ENCODE data around the gene LHFPL3. TPM values are rescaled to one million over a fixed set of nuclear protein-coding genes. Genes with fewer than 3 reads are reported as not detected.

LHFPL3 gene
- total RNA-seq, 1 experiment from 2014 or later, result not detected

DNA sequence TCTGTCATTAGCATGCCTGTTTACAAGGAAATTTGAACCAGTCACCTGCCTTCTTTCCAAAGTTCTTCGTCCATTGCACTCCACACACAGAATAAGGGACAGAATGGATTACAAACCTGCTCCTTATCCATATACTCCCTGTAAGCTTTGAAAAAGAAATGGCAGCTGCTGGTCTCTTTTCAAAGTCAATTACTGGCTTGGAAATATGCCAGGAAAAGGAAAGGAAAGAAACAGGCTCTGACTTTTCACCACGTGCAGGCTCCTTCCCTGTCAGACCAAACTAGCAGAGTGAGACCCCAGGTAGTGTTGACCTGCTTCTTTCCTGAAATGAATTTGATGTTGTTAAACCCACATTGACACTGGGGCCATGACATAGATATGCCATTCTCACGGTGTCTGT is 84.5 kb downstream of the LHFPL3 start:
- ATAC-seq, result no peak
- ChIA-PET RAD21 (ENCODE audit: low non-redundant PET in 1 of 2, low total read pairs in 2 of 2, uncharacterized antibody in 2 of 2, unreplicated experiment in 2 of 2) (no interaction called here), POLR2A (no interaction called here), CTCF (no interaction called here)
- Histone ChIP-seq H3K9ac (ENCODE audit: low read length) (no peak overlapping the region), H3K4me2 (ENCODE audit: low read length) (no peak overlapping the region), H3K79me2 (ENCODE audit: insufficient read depth, low read length) (no peaks in the 10 kb centered on the region), H2AFZ (ENCODE audit: low read depth, low read length, poor library complexity, severe bottlenecking) (no peak overlapping the region), H3K36me3 (ENCODE audit: control insufficient read depth in 1 of 2, insufficient read depth in 2 of 2, low read length in 2 of 2) (no peaks in the 10 kb centered on the region), H4K20me1 (ENCODE audit: insufficient read depth) (no peaks in the 10 kb centered on the region), H3K4me1 (ENCODE audit: control insufficient read depth in 1 of 2, insufficient read depth in 2 of 2, low read length in 2 of 2) (no peaks in the 10 kb centered on the region), H3K4me3 (replicated peaks in 1 of 2; ENCODE audit: low read depth in 1 of 2, low read length in 2 of 2) (no peak overlapping the region), H3K27me3 (ENCODE audit: insufficient read depth, low read length) (peaks cover 15% of the 10 kb centered on the region; the same call in 1 of the 2 replicates), H3K9me3 (ENCODE audit: control insufficient read depth in 1 of 2, insufficient read depth in 1 of 2, low read depth in 1 of 2, low read length in 2 of 2) (no peaks in the 10 kb centered on the region), H3K27ac (ENCODE audit: low read depth, low read length) (no peak overlapping the region), H3K9me2 (ENCODE audit: insufficient read depth) (no peaks in the 10 kb centered on the region)
- no peak for DNase-seq (ENCODE audit: low read depth, low spot score)
- BruUV-seq (replicated peaks), result no TSS peak
- intact Hi-C loops (cut with micrococcal nuclease), result no loop called here
- TF ChIP-seq SRF (IDR thresholded peaks at IDR 0.05; ENCODE audit: low read depth), result no peak
- TF ChIP-seq EGR1 (IDR thresholded peaks at IDR 0.05; ENCODE audit: low read depth), result no peak
- TF ChIP-seq POLR2AphosphoS5 (IDR thresholded peaks at IDR 0.05; ENCODE audit: low read depth, low read length), result no peak
- TF ChIP-seq, protein P1, sequence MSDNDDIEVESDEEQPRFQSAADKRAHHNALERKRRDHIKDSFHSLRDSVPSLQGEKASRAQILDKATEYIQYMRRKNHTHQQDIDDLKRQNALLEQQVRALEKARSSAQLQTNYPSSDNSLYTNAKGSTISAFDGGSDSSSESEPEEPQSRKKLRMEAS (IDR thresholded peaks at IDR 0.05), result no peak
- TF ChIP-seq SIN3A (IDR thresholded peaks at IDR 0.05; ENCODE audit: low read depth), result no peak
- no peak for TF ChIP-seq CEBPB (IDR thresholded peaks at IDR 0.05; ENCODE audit: low read depth)
- no peak for TF ChIP-seq RAD21 (IDR thresholded peaks at IDR 0.05; ENCODE audit: low read depth)
- no peak for TF ChIP-seq SP1 (IDR thresholded peaks at IDR 0.05; ENCODE audit: low read depth)
- TF ChIP-seq ZNF274 (IDR thresholded peaks at IDR 0.05; ENCODE audit: low read depth, low read length), result no peak
- no peak for TF ChIP-seq ZFX (IDR thresholded peaks at IDR 0.05)
- no peak for TF ChIP-seq TCF7L2 (IDR thresholded peaks at IDR 0.05; ENCODE audit: borderline replicate concordance, extremely low read depth, insufficient read depth, insufficient read length)
- TF ChIP-seq POLR2A (IDR thresholded peaks at IDR 0.05; ENCODE audit: borderline replicate concordance, extremely low read depth, insufficient read depth, insufficient read length), result no peak
- TF ChIP-seq JUND (IDR thresholded peaks at IDR 0.05), result no peak
- TF ChIP-seq ELF1 (IDR thresholded peaks at IDR 0.05; ENCODE audit: borderline replicate concordance, low read depth), result no peak
- no peak for TF ChIP-seq FOSL1 (IDR thresholded peaks at IDR 0.05; ENCODE audit: low read depth)

DNA sequence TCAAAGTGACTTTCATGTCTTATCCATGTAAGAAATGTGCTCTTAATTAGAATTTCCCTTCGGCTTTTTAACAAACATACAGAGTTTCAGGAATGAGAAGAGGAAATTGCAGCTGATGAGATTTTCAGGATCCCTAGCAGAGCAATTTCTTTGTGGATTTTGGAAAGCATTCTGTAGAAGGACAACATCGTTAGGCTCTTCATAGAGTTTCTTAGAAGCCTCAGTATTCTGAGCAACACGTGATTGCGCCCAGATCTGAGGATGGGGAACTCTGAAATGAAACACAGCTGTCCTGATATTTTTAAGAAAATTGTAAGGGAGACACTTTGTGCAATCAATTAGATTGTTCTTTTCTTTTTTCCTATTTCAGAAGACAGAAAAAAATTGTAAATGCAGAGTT is 85.8 kb downstream of the LHFPL3 start:
- TF ChIP-seq POLR2A (IDR thresholded peaks at IDR 0.05; ENCODE audit: borderline replicate concordance, extremely low read depth, insufficient read depth, insufficient read length) (no peak), ZNF274 (IDR thresholded peaks at IDR 0.05; ENCODE audit: low read depth, low read length) (no peak), CEBPB (IDR thresholded peaks at IDR 0.05; ENCODE audit: low read depth) (no peak), POLR2AphosphoS5 (IDR thresholded peaks at IDR 0.05; ENCODE audit: low read depth, low read length) (no peak), TCF7L2 (IDR thresholded peaks at IDR 0.05; ENCODE audit: borderline replicate concordance, extremely low read depth, insufficient read depth, insufficient read length) (no peak), SP1 (IDR thresholded peaks at IDR 0.05; ENCODE audit: low read depth) (no peak), EGR1 (IDR thresholded peaks at IDR 0.05; ENCODE audit: low read depth) (no peak), ELF1 (IDR thresholded peaks at IDR 0.05; ENCODE audit: borderline replicate concordance, low read depth) (no peak)
- TF ChIP-seq, protein P2, sequence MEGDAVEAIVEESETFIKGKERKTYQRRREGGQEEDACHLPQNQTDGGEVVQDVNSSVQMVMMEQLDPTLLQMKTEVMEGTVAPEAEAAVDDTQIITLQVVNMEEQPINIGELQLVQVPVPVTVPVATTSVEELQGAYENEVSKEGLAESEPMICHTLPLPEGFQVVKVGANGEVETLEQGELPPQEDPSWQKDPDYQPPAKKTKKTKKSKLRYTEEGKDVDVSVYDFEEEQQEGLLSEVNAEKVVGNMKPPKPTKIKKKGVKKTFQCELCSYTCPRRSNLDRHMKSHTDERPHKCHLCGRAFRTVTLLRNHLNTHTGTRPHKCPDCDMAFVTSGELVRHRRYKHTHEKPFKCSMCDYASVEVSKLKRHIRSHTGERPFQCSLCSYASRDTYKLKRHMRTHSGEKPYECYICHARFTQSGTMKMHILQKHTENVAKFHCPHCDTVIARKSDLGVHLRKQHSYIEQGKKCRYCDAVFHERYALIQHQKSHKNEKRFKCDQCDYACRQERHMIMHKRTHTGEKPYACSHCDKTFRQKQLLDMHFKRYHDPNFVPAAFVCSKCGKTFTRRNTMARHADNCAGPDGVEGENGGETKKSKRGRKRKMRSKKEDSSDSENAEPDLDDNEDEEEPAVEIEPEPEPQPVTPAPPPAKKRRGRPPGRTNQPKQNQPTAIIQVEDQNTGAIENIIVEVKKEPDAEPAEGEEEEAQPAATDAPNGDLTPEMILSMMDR (IDR thresholded peaks at IDR 0.05 in 2 of 3, conservative IDR thresholded peaks at IDR 0.05 in 1 of 3; ENCODE audit: borderline replicate concordance in 1 of 3, insufficient read depth in 1 of 3, low read depth in 2 of 3, low read length in 2 of 3), result no peak
- TF ChIP-seq, protein P3, sequence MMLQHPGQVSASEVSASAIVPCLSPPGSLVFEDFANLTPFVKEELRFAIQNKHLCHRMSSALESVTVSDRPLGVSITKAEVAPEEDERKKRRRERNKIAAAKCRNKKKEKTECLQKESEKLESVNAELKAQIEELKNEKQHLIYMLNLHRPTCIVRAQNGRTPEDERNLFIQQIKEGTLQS (IDR thresholded peaks at IDR 0.05), result no peak
- TF ChIP-seq, protein P4, sequence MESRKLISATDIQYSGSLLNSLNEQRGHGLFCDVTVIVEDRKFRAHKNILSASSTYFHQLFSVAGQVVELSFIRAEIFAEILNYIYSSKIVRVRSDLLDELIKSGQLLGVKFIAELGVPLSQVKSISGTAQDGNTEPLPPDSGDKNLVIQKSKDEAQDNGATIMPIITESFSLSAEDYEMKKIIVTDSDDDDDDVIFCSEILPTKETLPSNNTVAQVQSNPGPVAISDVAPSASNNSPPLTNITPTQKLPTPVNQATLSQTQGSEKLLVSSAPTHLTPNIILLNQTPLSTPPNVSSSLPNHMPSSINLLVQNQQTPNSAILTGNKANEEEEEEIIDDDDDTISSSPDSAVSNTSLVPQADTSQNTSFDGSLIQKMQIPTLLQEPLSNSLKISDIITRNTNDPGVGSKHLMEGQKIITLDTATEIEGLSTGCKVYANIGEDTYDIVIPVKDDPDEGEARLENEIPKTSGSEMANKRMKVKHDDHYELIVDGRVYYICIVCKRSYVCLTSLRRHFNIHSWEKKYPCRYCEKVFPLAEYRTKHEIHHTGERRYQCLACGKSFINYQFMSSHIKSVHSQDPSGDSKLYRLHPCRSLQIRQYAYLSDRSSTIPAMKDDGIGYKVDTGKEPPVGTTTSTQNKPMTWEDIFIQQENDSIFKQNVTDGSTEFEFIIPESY (IDR thresholded peaks at IDR 0.05; ENCODE audit: extremely low read depth, insufficient replicate concordance, low read length), result no peak
- no peaks in the 10 kb centered on the region for H3K36me3 ChIP-seq (ENCODE audit: control insufficient read depth in 1 of 2, insufficient read depth in 2 of 2, low read length in 2 of 2)
- H3K79me2 ChIP-seq (ENCODE audit: insufficient read depth, low read length), result no peaks in the 10 kb centered on the region
- no peak for DNase-seq (ENCODE audit: low read depth, low spot score)
- H3K4me1 ChIP-seq (ENCODE audit: control insufficient read depth in 1 of 2, insufficient read depth in 2 of 2, low read length in 2 of 2), result no peaks in the 10 kb centered on the region
- POLR2A ChIA-PET, result no interaction called here
- no peak for ATAC-seq
- no peak overlapping the region for H3K27ac ChIP-seq (ENCODE audit: low read depth, low read length)
- CTCF ChIA-PET, result no interaction called here
- no peaks in the 10 kb centered on the region for H4K20me1 ChIP-seq (ENCODE audit: insufficient read depth)
- H3K9me3 ChIP-seq (ENCODE audit: control insufficient read depth in 1 of 2, insufficient read depth in 1 of 2, low read depth in 1 of 2, low read length in 2 of 2), result no peaks in the 10 kb centered on the region
- BruUV-seq (replicated peaks), result no TSS peak
- no peak overlapping the region for H3K4me2 ChIP-seq (ENCODE audit: low read length)
- H3K9me2 ChIP-seq (ENCODE audit: insufficient read depth), result no peaks in the 10 kb centered on the region
- intact Hi-C loops (cut with micrococcal nuclease), result no loop called here
- peaks cover 17% of the 10 kb centered on the region for H3K27me3 ChIP-seq (ENCODE audit: insufficient read depth, low read length)
- RAD21 ChIA-PET (ENCODE audit: low non-redundant PET in 1 of 2, low total read pairs in 2 of 2, uncharacterized antibody in 2 of 2, unreplicated experiment in 2 of 2), result no interaction called here
- H2AFZ ChIP-seq (ENCODE audit: low read depth, low read length, poor library complexity, severe bottlenecking), result no peak overlapping the region
- H3K9ac ChIP-seq (ENCODE audit: low read length), result no peak overlapping the region
- no peak overlapping the region for H3K4me3 ChIP-seq (replicated peaks in 1 of 2; ENCODE audit: low read depth in 1 of 2, low read length in 2 of 2)
